Measurements from ENCODE around the gene ZNF837. TPM values are rescaled to one million over a fixed set of nuclear protein-coding genes. Genes with fewer than 3 reads are reported as not detected.

ZNF837 gene
- polyA plus RNA-seq, 2 of the 4 experiments (the other 2 are of a cell fraction) = 0.74 to 1.0 TPM

DNA sequence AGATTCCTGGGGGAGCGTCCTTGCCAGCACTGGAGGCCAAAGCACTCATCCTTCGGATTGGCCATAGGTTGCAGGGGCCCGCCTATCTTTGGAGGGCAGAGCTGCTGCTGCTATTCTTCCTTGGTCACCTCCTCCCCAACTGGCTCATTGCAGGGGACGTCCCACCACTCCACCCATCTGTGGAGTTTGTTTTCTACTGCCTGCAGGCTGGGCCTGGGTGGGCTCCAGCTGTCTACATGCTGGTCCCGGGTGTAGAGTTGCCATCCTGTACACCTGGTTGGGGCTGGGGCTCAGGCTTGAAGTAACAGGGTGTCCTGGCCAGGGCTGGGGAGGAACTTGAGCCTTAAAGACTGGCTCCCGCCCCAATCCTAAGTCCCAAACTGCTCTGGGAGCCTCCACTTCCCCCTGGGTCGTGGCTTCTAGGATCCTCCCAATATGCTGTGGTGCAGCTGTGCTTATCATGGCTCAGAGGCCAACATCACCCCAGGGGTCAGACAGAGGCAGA lies 16.8 kb upstream of the ZNF837 start:
- DNase-seq (ENCODE audit: low read depth in 1 of 2, low spot score in 1 of 2) (no peak), FAIRE-seq (no peak), ATAC-seq (no peak)
- H3K4me2 ChIP-seq = no peak overlapping the region
- 77% methylated on average over 6 of the region's 7 CpGs for WGBS (ENCODE audit: missing lambda C conversion rate)
- no peak overlapping the region for H3K27ac ChIP-seq
- TF ChIP-seq HEYL (CRISPR knock-in tag; IDR thresholded peaks at IDR 0.05) (no peak), EHF (CRISPR knock-in tag; IDR thresholded peaks at IDR 0.05) (no peak), RCOR1 (IDR thresholded peaks at IDR 0.05; ENCODE audit: low read depth, low read length) (no peak), HOXA7 (CRISPR knock-in tag; IDR thresholded peaks at IDR 0.05) (no peak), FOSL2 (IDR thresholded peaks at IDR 0.05) (no peak), FOSL2 (CRISPR knock-in tag; IDR thresholded peaks at IDR 0.05) (no peak), MYC (IDR thresholded peaks at IDR 0.05; ENCODE audit: borderline replicate concordance, low read length) (no peak), FOXS1 (CRISPR knock-in tag; IDR thresholded peaks at IDR 0.05) (no peak)
- TF ChIP-seq, protein P1, sequence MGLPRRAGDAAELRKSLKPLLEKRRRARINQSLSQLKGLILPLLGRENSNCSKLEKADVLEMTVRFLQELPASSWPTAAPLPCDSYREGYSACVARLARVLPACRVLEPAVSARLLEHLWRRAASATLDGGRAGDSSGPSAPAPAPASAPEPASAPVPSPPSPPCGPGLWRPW (IDR thresholded peaks at IDR 0.05) = no peak
- TF ChIP-seq, protein P2, sequence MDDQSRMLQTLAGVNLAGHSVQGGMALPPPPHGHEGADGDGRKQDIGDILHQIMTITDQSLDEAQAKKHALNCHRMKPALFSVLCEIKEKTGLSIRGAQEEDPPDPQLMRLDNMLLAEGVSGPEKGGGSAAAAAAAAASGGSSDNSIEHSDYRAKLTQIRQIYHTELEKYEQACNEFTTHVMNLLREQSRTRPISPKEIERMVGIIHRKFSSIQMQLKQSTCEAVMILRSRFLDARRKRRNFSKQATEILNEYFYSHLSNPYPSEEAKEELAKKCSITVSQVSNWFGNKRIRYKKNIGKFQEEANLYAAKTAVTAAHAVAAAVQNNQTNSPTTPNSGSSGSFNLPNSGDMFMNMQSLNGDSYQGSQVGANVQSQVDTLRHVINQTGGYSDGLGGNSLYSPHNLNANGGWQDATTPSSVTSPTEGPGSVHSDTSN (IDR thresholded peaks at IDR 0.05) = no peak
- no peaks in the 10 kb centered on the region for H3K9me3 ChIP-seq
- CTCF ChIA-PET = interaction anchor here (0.9 kb wide), 1 partner anchor 122 kb away, joined by 3 read pairs; the partner anchor contains the start of gene ZBTB45
- no peak overlapping the region for H3K4me3 ChIP-seq
- H3K4me1 ChIP-seq = peaks cover 32% of the 10 kb centered on the region
- POLR2A ChIA-PET = no interaction called here

DNA sequence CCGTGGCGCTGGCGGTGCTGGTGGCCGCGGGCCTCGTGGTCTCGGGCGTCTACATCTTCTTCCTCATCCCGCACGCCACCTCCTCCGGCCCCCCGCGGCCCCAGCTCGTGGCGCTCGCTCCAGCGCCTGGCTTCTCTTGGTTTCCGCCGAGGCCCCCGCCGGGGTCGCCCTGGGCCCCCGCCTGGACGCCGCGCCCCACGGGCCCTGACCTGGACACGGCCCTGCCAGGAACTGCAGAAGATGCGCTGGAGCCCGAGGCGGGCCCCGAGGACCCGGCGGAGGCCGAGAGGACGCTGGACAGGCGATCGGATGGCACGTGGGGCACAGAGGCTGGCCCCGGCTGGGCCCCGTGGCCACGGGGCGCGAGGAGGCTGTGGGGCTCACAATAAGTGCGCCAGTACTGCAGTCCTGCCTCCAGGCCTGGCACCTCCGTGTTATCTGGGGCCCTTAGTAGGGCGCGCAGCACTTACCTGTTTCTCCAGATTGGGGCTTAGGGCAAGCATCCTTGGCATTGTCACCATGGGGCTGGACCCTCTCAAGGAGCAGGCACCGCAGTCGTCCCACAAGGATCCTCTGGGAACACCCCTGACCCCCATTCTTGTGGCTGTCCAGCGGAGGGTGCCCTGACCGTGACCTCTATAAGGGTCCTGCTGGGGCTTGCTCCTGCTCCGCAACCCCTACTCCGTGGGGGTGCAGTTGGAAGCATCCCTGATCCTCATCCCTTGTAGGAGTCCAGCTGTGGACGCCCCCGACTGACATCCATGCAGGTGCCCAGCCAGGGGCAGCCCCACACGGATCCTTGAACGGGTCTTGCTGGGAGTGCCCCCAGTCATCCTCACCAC lies 16.1 kb upstream of the ZNF837 start:
- Histone ChIP-seq H3K4me2 (no peak overlapping the region), H3K9me3 (no peaks in the 10 kb centered on the region), H3K27ac (no peak overlapping the region), H3K4me3 (no peak overlapping the region), H3K4me1 (peaks cover 30% of the 10 kb centered on the region)
- DNase-seq (ENCODE audit: low read depth in 1 of 2, low spot score in 1 of 2) (no peak), ATAC-seq (no peak; a peak in 1 of 6 replicates), FAIRE-seq (no peak)
- ChIA-PET POLR2A (no interaction called here), CTCF (interaction anchor here (0.9 kb wide), 1 partner anchor 123 kb away, joined by 3 read pairs; the partner anchor contains the start of gene ZBTB45)
- 95% methylated on average over 50 of the region's 58 CpGs for WGBS (ENCODE audit: missing lambda C conversion rate)
- TF ChIP-seq MYC (IDR thresholded peaks at IDR 0.05; ENCODE audit: borderline replicate concordance, low read length) = no peak
- TF ChIP-seq JUN (IDR thresholded peaks at IDR 0.05) = no peak
- no peak for TF ChIP-seq HOXB5 (CRISPR knock-in tag; IDR thresholded peaks at IDR 0.05)
- no peak for TF ChIP-seq HEYL (CRISPR knock-in tag; IDR thresholded peaks at IDR 0.05)
- TF ChIP-seq NPAS2 (CRISPR knock-in tag; IDR thresholded peaks at IDR 0.05; ENCODE audit: borderline replicate concordance) = no peak
- TF ChIP-seq, protein P3, sequence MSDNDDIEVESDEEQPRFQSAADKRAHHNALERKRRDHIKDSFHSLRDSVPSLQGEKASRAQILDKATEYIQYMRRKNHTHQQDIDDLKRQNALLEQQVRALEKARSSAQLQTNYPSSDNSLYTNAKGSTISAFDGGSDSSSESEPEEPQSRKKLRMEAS (IDR thresholded peaks at IDR 0.05) = no peak

DNA sequence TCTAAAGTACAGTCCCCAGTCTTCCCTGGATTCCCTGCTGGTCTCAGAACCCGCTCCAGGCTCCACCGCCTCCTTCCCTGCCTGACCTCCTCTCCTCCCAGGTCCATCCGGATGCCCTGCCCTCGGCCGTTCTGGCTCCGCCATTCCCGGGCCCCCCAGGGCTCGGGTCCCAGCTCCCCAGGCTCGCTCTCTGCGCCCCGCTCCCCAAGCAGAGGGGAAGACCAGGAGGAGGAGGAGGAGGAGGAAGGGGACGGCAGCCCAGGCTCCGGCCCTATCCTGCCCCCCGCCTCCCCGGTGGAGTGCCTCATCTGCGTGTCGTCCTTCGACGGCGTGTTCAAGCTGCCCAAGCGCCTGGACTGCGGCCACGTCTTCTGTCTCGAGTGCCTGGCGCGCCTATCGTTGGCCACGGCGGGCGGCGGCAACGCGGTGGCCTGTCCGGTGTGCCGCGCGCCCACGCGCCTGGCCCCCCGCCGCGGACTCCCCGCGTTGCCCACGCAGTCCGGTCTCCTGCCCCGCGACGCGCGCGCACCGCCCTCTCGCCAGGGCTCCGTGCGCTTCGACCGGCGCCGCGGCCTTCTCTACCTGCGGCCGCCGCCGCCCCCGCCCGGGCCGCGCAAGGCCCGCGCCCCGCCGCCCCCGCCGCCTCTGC lies 15.3 kb upstream of the ZNF837 start:
- CTCF ChIA-PET = no interaction called here
- DNase-seq (ENCODE audit: low read depth in 1 of 2, low spot score in 1 of 2) (no peak), ATAC-seq (peak; percentile 13 to 21; a peak in 5 of 6 replicates), FAIRE-seq (no peak)
- Histone ChIP-seq H3K27ac (no peak overlapping the region), H3K4me3 (no peak overlapping the region), H3K4me1 (peaks cover 29% of the 10 kb centered on the region), H3K4me2 (no peak overlapping the region), H3K9me3 (no peaks in the 10 kb centered on the region)
- POLR2A ChIA-PET = no interaction called here
- WGBS (ENCODE audit: missing lambda C conversion rate) = 95% methylated on average over 62 of the region's 75 CpGs
- TF ChIP-seq HOXB5 (CRISPR knock-in tag; IDR thresholded peaks at IDR 0.05) = no peak
- TF ChIP-seq POLR2AphosphoS2 (conservative IDR thresholded peaks at IDR 0.05; ENCODE audit: low read length) = peak; percentile 89
- 0 out of 2 replicates have a peak, but pooled peaks have one; percentile 27 for TF ChIP-seq TP53 (CRISPR knock-in tag; IDR thresholded peaks at IDR 0.05)
- no peak for TF ChIP-seq CBX8 (IDR thresholded peaks at IDR 0.05)
